H1 (cell line): ENCODE measurements around the gene PIGC. TPM values are rescaled to one million over a fixed set of nuclear protein-coding genes. Genes with fewer than 3 reads are reported as not detected.

Experiments used
- CBX5 ChIP-seq: fragments of 300-800, 300-1000 bp; sonication (generic); IDR thresholded peaks from 2 replicates; pipeline ENCODE4 v1.7.1; 2016; ENCODE audit warnings: antibody characterized with exemption, low read length, low read depth
- CHD2 ChIP-seq: IDR thresholded peaks from 2 replicates; pipeline ENCODE4 v1.6.1; 2012; ENCODE audit warnings: low read length, improper control_type of control experiment
- EGR1 ChIP-seq: IDR thresholded peaks from 2 replicates; pipeline ENCODE4 v1.6.1; 2011; ENCODE audit warnings: low read depth, low read length, borderline replicate concordance
- KDM5A ChIP-seq: fragments of 200-600 bp; IDR thresholded peaks from 2 replicates; pipeline ENCODE4 v1.7.1; 2012; ENCODE audit warnings: mild to moderate bottlenecking, low read length, inconsistent platforms, mixed read lengths
- PHF8 ChIP-seq: fragments of 200-600 bp; sonication (generic); conservative IDR thresholded peaks from 2 replicates; pipeline ENCODE4 v1.7.1; 2012; ENCODE audit warnings: low read depth, mild to moderate bottlenecking, inconsistent platforms, low read length, moderate library complexity
- SRF ChIP-seq: IDR thresholded peaks from 2 replicates; pipeline ENCODE4 v1.6.1; 2011; ENCODE audit warnings: mild to moderate bottlenecking, low read depth, low read length, moderate library complexity
- TBP ChIP-seq: IDR thresholded peaks from 2 replicates; pipeline ENCODE4 v1.6.1; 2011; ENCODE audit warnings: low read depth, low read length, improper control_type of control experiment
- polyA plus RNA-seq, 7 experiments: library from polyadenylated mRNA; depleted of rRNA in 3 of 7; stranded (reverse) in 5 of 7; unstranded in 2 of 7; fragments of >200 nt in 5 of 7; fragments of 200-250 nt in 2 of 7; gene quantifications; 1 replicate in 5 of 7; 2 replicates in 1 of 7; 4 replicates in 1 of 7; pipeline versions ENCODE4 v1.2.1 to v1.2.3, GENCODE V29; 2011 to 2013; ENCODE audit warnings: missing spikeins in 2 of 7, mixed read lengths in 2 of 7
- total RNA-seq: library from RNA; stranded (reverse); fragmentation: NEBNext Ultra II Directional; extraction: Animal tissue kit (Norgen Biotek cat#: 25700); gene quantifications from 2 replicates; pipeline ENCODE4 v1.2.1, GENCODE V29; 2021

Gene PIGC
- total and polyA plus RNA-seq, 2 of the 8 experiments (the other 6 are each of a cell fraction or from before 2014, with no cell fraction given), result 21.0 to 39.3 TPM

DNA sequence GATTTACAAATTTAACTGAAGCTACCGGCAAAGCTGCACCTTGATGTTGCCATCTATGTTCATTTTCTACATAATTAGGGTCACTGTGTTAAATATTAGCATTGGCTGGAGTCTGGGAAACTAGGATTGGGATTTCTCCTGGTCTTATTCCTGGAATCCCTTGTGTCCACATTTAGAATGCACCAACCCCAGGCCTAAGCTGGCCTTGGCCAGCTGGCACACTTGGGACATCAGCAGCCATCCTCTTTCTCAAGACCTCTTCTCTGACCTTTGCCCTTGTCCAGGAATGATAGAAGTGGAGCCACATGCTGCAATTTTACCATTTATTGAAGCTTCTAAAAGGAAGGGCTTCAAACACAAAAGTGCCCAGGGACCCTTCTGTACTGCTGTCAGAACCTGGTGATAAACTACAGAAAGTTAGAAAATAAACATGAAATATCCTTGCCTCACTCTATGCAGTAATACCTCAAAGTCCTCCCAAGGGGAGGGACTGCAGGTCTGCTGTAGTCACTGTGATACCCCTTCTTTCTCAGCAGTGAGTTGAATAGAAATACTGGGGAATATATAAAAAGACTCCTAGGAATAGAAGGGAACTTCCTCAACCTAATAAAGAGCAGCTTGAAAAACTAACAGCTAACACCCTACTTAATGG, 13.7 kb upstream of the PIGC start (continued):
- TF ChIP-seq KDM5A (no peak), SRF (no peak), EGR1 (no peak), CBX5 (no peak), CHD2 (no peak), PHF8 (no peak), TBP (no peak)
- TF ChIP-seq, all 59 proteins: peak for 0
